Measurements from ENCODE around the gene CACNB3. TPM values are rescaled to one million over a fixed set of nuclear protein-coding genes. Genes with fewer than 3 reads are reported as not detected.
A peak's percentile ranks its signal among the peaks of the same experiment; 100 is the strongest.

The CACNB3 gene
- 1 to 10 TPM; 2.2 to 7.8 (median 4.1) TPM for total RNA-seq
- polyA plus RNA-seq, result 10 to 100 TPM in 1 of 2 donors, 1 to 10 TPM in 1; 4.3 to 13.5 TPM
- long read RNA-seq, donor 1, partial matches to known transcripts, result 1 of 3 reads
- long read RNA-seq, donor 1, other reads (novel, unspliced or antisense), result 2 of 3 reads
- long read RNA-seq, donor 2, partial matches to known transcripts, result 1 of 4 reads
- long read RNA-seq, donor 2, other reads (novel, unspliced or antisense), result 3 of 4 reads
- long read RNA-seq, donor 3, partial matches to known transcripts, result 1 of 4 reads
- long read RNA-seq, donor 3, other reads (novel, unspliced or antisense), result 3 of 4 reads

DNA sequence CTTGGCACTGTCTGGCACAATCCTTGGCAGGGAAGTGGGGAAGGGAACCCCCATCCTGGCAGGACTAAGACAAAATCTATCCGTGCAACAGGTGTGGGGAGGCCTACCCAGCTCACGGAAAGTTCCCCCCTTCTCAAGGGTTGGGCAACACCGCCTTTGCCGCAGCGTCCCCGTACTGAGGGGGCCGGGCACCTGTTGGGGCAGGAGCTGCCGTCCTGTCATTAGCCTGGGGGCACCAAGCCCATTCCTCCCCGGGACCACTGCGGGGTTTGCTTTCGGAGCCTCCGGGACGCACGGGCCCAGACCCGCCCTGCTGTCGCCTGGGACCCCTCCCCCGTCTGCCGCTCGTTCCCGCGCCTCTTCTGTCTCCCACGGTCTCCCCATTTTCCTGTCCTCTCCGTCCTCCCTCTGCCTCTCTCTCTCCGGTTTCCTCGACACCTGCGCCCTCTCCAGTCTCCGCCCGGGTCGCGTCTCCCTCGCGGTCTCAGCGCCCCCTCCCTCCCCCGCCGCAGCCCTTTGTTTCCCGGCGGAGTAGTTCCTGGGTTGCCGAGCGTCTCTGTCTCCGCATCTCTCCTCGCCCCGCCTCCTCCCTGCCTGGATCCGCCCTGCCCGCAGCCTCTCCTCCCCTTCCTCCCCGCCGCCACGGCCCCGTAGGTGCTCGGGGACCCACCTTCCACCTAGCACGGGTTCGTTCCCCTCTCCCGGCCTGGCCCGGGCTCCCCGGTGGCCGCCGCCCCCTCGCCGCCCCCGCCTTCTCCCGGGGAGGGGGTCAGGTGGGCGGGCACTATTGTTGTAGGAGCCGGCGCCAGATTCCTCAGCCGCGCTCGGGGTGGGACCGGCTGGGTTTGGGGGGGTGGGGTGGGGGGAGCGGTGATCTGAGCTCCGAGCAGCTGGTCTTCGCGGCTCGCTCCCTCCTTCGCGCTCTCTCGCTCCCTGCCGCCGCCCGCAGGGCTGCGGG lies at the start of gene CACNB3:
TSS of gene CACNB3 (plus strand) at position 624 of the 958 bp plus-strand sequence. CDS start 434 bp downstream, outside the sequence.
- peak; percentile 75 to 77 for DNase-seq
- TF ChIP-seq, protein P1, sequence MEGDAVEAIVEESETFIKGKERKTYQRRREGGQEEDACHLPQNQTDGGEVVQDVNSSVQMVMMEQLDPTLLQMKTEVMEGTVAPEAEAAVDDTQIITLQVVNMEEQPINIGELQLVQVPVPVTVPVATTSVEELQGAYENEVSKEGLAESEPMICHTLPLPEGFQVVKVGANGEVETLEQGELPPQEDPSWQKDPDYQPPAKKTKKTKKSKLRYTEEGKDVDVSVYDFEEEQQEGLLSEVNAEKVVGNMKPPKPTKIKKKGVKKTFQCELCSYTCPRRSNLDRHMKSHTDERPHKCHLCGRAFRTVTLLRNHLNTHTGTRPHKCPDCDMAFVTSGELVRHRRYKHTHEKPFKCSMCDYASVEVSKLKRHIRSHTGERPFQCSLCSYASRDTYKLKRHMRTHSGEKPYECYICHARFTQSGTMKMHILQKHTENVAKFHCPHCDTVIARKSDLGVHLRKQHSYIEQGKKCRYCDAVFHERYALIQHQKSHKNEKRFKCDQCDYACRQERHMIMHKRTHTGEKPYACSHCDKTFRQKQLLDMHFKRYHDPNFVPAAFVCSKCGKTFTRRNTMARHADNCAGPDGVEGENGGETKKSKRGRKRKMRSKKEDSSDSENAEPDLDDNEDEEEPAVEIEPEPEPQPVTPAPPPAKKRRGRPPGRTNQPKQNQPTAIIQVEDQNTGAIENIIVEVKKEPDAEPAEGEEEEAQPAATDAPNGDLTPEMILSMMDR (IDR thresholded peaks at IDR 0.05), result no peak
- peaks cover 0 to 1% (median 0%) of the 10 kb centered on the region in 9 donors for H3K36me3 ChIP-seq
- peaks cover 11 to 49% (median 40%) of the 10 kb centered on the region in 9 donors for H3K4me1 ChIP-seq
- H3K27me3 ChIP-seq, result peaks cover 0 to 38% (median 0%) of the 10 kb centered on the region in 7 donors
- peak within 1 kb of the TSS in 9 of 10 donors; percentile 28 to 75 (median 49) for H3K27ac ChIP-seq
- intact Hi-C loops (cut with DNase I), result loop anchor here in 1 of 10 donors (5.0 kb wide), 1 partner anchor 729 kb away; no protein-coding TSS in a partner anchor
- peak; percentile 5 to 41 (median 23) for ATAC-seq
- WGBS, 2 donors, result 2% methylated on average over 70 to 79 of the region's 79 CpGs
- H3K4me3 ChIP-seq, result peak within 1 kb of the TSS; percentile 55 to 88 (median 74)
- H3K9me3 ChIP-seq, result no peaks in the 10 kb centered on the region

DNA sequence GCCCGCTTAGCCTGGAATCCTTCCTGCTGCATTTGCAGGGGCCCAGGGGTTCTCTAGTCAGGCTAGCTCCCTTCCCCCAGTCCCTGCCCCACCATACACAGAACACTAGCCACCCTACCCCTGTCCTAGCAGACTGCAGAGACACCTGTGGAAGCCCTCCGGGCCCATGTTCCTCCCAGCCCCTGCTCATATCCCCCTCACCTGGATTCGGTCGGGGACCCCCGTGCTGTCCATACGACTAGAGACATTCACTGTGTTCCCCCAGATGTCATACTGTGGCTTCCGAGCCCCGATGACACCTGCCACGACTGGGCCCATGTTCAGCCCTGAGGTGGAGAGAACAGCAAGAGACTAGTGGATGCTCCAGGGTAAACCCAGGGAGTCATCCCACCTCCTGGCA lies 49.6 kb upstream of the CACNB3 start:
- H3K27ac ChIP-seq, result peak overlapping the region in 6 of 10 donors; percentile 31 to 77 (median 56)
- no peaks in the 10 kb centered on the region for H3K9me3 ChIP-seq
- intact Hi-C loops (cut with DNase I), result no loop called here
- no peaks in the 10 kb centered on the region for H3K27me3 ChIP-seq
- peaks cover 6 to 61% (median 28%) of the 10 kb centered on the region in 9 donors for H3K4me1 ChIP-seq
- H3K36me3 ChIP-seq, result peaks cover 0 to 96% (median 53%) of the 10 kb centered on the region in 9 donors
- DNase-seq (no peak), ATAC-seq (peak in 1 of 8 donors; percentile 4)
- WGBS, 2 donors, result 90 to 91% methylated on average over 9 of the region's 9 CpGs
- TF ChIP-seq, protein P1 (IDR thresholded peaks at IDR 0.05), result no peak
- H3K4me3 ChIP-seq, result no peak overlapping the region

DNA sequence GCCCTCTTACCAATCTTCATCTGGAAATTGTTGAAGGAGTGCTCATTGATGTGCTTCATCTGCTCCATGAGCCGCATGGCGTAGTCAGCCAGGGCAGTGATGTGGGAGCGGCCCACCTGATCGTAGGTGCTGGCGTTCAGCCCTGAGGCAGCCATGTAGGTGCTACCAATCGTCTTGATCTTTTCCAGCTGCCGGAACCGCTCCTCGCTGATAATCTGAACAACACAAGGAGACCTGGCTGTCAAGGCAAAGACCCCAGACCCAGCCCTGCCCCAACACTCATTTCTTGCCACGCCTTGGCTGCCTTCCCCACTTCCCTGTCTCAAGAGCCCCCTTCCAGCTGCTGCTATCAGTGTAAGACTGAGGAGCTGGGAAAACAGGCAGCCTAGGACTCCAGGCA lies 47.5 kb upstream of the CACNB3 start:
- Histone ChIP-seq H3K9me3 (no peaks in the 10 kb centered on the region), H3K36me3 (peaks cover 0 to 100% (median 67%) of the 10 kb centered on the region in 9 donors), H3K4me3 (no peak overlapping the region), H3K27me3 (no peaks in the 10 kb centered on the region), H3K4me1 (peaks cover 6 to 58% (median 28%) of the 10 kb centered on the region in 9 donors), H3K27ac (peak overlapping the region in 1 of 10 donors; percentile 56)
- intact Hi-C loops (cut with DNase I), result no loop called here
- DNase-seq (no peak), ATAC-seq (no peak)
- TF ChIP-seq, protein P1 (IDR thresholded peaks at IDR 0.05), result no peak
- WGBS, 2 donors, result 85 to 88% methylated on average over 10 of the region's 10 CpGs

DNA sequence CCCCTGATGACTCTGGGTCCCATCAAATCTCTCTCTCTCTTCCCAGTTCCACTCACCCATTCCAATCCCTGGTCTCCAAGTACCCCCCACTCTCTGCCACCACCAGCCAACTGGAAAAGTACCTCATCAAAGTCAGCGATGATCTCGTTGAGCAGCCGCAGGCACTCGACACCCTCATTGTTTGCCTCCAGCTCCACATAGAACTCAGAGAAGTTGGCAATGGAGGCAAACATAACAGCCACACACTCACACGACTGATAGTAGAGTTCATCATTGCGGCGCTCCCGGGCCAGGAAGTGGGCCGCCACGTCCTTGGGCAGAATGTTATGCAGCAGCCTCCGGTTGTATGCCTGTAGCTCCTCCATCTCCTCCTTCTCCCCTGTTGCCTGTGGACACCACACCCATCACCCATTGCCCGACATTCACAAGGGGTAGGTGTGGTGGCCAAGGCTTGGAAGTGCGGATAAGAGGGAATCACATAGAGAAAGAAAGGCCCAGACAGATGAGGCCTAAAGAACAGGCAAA lies 46.6 kb upstream of the CACNB3 start:
- H3K27ac ChIP-seq, result peak overlapping the region in 3 of 10 donors; percentile 8 to 56 (median 37)
- intact Hi-C loops (cut with DNase I), result no loop called here
- TF ChIP-seq, protein P1 (IDR thresholded peaks at IDR 0.05), result no peak
- no peaks in the 10 kb centered on the region for H3K9me3 ChIP-seq
- H3K4me1 ChIP-seq, result peaks cover 4 to 58% (median 22%) of the 10 kb centered on the region in 9 donors
- H3K36me3 ChIP-seq, result peaks cover 0 to 100% (median 71%) of the 10 kb centered on the region in 9 donors
- DNase-seq (no peak), ATAC-seq (no peak)
- H3K4me3 ChIP-seq, result no peak overlapping the region
- 78 to 82% methylated on average over 13 of the region's 13 CpGs for WGBS, 2 donors
- no peaks in the 10 kb centered on the region for H3K27me3 ChIP-seq

All from heart right ventricle (tissue), 16 donors.